NCI-H345 (cell line): ENCODE measurements around the gene ARPP21.
"Not testable (repeated sequence)": the region's sequence is repeated elsewhere in the genome, so short reads cannot be mapped to it uniquely, and the experiment has no call there.

ENCODE experiments used
- DNase-seq: peaks from one replicate; lab custom pipeline; 2025; lab: John Stamatoyannopoulos, UW

ARPP21 gene

DNA sequence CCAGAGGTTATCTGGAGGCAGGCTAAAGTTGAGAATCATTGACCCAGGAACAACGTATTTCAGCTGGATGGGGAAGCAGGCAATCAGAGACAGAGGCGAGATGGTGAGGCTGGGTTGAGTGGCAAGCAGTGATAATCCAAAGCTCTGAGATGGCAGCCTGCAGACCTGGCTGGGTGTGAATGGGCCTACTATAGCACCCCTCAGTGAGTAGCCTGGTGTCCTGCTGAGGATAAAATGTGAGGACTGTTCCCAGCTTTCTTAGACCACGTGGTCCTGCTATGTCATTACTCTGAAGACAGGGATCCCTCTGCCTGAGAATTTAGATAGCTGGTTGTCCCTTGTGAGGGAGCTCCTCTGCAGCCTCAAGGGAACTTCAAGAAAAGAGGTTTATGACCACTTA lies 141.5 kb downstream of the ARPP21 start:
- DNase-seq = no peak

DNA sequence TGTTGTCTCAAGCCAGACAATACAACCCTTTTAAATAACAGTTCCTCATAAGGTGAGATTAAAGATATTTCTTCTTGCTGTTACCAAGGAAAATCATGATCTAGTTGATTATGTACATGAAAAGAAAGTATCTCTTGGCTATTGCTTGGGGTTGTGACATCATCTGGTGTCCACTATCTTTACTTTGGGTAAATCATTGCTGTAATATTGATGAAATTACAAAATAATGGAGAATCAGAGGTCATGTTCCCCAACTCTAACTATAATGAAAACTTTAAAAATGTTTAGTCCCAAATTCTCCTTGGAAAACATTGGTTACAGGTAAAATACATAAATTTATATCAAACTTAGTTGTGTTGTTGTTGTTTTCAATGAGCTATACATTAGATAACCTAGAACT lies 142.2 kb downstream of the ARPP21 start:
- no peak for DNase-seq

- DNase-seq = no peak
Measured at GRCh38 chr3:35782355-35782754, 143.0 kb downstream of the ARPP21 start.

DNA sequence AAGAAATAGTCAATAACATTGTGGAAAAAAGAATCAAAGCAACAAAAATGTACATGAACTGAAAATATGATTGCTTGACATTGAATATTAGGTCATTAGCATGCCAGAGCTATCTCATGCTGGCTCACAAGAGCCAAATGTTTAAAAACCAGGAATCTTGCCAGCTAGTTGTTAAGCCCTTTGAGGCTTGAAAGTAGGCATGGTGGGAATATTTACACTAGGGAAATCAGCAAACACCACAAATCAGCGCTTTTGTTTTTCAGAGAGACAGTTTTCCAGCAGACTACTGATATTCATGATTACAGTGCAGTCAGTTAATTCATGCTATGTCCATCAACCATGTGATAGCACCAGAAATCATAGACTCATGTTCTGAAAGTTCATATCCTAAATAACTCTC lies 144.8 kb downstream of the ARPP21 start:
- peak; percentile 10 for DNase-seq

DNA sequence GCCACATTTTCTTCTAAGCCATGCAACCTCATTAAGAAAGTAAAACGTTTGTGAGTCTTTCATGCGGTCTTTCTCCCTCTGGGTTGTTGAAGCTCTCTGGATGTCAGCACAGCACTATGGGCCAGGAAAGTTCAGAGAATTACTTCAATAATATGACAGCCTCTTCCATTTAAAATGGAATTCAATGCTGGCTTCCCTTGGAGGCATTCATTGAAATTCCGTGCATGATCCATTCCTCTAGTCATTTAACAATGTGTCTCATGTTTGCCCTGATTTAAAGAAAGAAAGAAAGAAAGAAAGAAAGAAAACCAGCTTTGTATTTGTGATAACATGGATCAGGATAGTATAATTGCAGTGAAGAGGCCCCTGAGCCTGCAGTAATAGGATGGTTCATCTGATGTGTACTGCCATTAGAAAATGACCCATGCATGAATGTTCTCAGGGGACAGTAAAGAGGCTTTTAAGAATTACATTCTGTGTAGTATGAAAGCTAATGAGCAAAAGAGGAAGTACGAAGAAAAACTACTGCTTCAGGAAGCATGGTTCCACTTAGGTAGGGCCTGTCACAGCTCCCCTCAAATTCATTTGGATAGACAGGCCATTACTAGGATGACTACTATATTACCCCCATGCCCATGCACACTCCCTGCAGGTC lies 146.0 kb downstream of the ARPP21 start:
- no peak for DNase-seq

DNA sequence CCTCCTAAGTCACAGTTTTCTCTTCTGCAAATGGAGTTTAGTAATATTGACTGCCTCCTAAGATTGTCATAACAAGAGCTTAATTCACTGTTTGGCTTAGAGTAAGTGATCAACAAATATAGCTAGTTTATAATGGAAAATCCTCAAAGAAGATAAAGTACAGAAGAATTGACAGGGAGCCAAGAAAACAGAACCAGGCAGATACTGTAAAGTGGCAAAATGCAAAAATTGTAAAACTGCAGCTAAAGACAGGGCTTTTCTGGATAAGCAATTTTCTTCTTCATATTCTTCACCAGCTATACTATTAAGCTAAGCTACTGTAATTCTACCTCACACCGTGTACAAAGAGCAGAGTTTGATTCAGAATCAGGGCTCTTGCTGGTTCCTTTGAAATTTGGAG lies 148.6 kb downstream of the ARPP21 start:
- no peak for DNase-seq

- no peak for DNase-seq
Measured at GRCh38 chr3:35789042-35789831, 149.9 kb downstream of the ARPP21 start.

- no peak for DNase-seq
Measured at GRCh38 chr3:35790764-35791163, 151.4 kb downstream of the ARPP21 start.

DNA sequence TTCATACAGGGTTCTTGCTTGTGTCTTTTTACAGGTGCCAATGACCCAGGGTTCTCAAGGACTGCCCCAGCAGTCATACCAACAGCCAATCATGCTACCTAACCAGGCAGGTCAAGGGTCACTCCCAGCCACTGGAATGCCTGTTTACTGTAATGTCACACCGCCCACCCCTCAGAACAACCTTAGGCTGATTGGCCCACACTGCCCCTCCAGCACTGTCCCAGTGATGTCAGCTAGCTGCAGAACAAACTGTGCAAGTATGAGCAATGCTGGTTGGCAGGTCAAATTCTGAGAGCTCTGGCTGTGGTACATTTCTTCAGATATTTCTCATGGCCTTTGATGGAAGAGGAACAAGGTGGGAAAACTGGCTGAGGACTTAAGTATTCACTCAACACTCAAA lies 154.3 kb downstream of the ARPP21 start:
- no peak for DNase-seq

GRCh38 chr3:35800960-35801459 lies 161.7 kb downstream of the ARPP21 start:
- no peak for DNase-seq

- DNase-seq = no peak
Measured at GRCh38 chr3:35814531-35814930, 175.2 kb downstream of the ARPP21 start.

DNA sequence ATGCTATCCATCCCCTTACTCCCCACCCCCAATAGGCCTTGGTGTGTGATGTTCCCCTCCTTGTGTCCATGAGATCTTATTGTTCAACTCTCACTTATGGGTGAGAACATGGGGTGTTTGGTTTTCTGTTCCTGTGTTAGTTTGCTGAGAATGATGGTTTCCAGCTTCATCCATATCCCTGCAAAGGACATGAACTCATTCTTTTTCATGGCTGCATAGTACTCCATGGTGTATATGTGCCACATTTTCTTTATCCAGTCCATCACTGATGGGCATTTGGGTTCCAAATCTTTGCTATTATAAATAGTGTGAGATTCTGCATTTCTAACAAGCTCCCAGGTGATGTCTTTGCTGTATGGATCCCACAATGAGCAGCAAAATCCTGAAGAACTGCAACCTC lies 176.5 kb downstream of the ARPP21 start:
- not testable (repeated sequence) for DNase-seq

DNA sequence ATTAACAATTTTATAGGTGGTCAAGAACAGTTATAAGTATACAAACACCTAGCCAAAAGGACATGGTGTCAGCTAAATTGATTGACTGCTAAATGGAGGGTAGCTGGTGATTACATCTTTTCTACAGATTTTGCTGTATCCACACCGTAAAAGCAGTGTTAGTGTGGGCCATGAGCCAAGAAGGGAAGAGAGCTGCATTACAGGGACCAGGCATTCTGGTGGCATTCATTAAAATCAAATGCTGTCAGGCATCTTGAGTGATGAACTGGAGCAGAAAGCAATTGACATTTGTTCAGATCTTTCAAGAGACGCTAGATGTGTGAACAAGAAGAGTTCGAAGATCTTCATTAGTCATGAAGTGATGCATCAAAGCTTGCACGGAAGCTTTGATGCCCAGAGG lies 177.9 kb downstream of the ARPP21 start:
- DNase-seq = no peak

- no peak for DNase-seq
Measured at GRCh38 chr3:35832140-35832571, 192.8 kb downstream of the ARPP21 start.
